HL-60 (cell line): ENCODE data around the gene SLC38A10.

Experiments
- CTCF ChIP-seq: IDR thresholded peaks from one replicate; pipeline ENCODE4 v1.5.1; 2011; ENCODE audit warnings: low read length, control low read depth, inconsistent platforms; ENCODE audit not compliant: insufficient read depth
- POLR2AphosphoS5 ChIP-seq: IDR thresholded peaks from 2 replicates; pipeline ENCODE4 v1.6.1; 2012; ENCODE audit warnings: low read depth

GRCh38 chr17:81294512-81295030, 536 bp downstream of the SLC38A10 start:
- no peak for TF ChIP-seq CTCF
- no peak for TF ChIP-seq POLR2AphosphoS5
